Stimulated activated CD8-positive, alpha-beta memory T cell treated with anti-CD3 and anti-CD28 coated beads, Interleukin-15, amount 100 ng/mL, for 24 hours (primary cell): Measurements from ENCODE around the gene PRLR.

Source experiments
- DNase-seq: peaks from one replicate; pipeline ENCODE4 v3.0.0-alpha.2; 2020; ENCODE audit warnings: low read depth

Gene PRLR

GRCh38 chr5:35159370-35159742 lies 70.9 kb downstream of the PRLR start:
- DNase-seq = no peak

- DNase-seq = no peak
These were observed 71.5 kb downstream of the PRLR start for GRCh38 chr5:35158622-35159369.

- DNase-seq = no peak
These were observed 72.1 kb downstream of the PRLR start for GRCh38 chr5:35158204-35158603.

GRCh38 chr5:35153375-35153932 lies 76.8 kb downstream of the PRLR start:
- no peak for DNase-seq

GRCh38 chr5:35152733-35153132 lies 77.6 kb downstream of the PRLR start:
- no peak for DNase-seq

- no peak for DNase-seq
These were observed 79.0 kb downstream of the PRLR start for GRCh38 chr5:35151146-35151920.

GRCh38 chr5:35149041-35149440 lies 81.2 kb downstream of the PRLR start:
- DNase-seq = no peak

GRCh38 chr5:35146406-35146805 lies 83.9 kb downstream of the PRLR start:
- DNase-seq = no peak

- no peak for DNase-seq
These were observed 84.5 kb downstream of the PRLR start for GRCh38 chr5:35145691-35146317.

- DNase-seq = no peak
These were observed 85.3 kb downstream of the PRLR start for GRCh38 chr5:35145012-35145411.

GRCh38 chr5:35143841-35144240 lies 86.4 kb downstream of the PRLR start:
- no peak for DNase-seq

GRCh38 chr5:35141739-35142138 lies 88.5 kb downstream of the PRLR start:
- no peak for DNase-seq

GRCh38 chr5:35138232-35138631 lies 92.1 kb downstream of the PRLR start:
- no peak for DNase-seq

- no peak for DNase-seq
These were observed 93.9 kb downstream of the PRLR start for GRCh38 chr5:35136386-35136785.

- DNase-seq = no peak
These were observed 95.0 kb downstream of the PRLR start for GRCh38 chr5:35135239-35135700.

- DNase-seq = no peak
These were observed 95.8 kb downstream of the PRLR start for GRCh38 chr5:35134278-35135030.

GRCh38 chr5:35133186-35133585 lies 97.1 kb downstream of the PRLR start:
- DNase-seq = no peak

GRCh38 chr5:35131723-35132122 lies 98.6 kb downstream of the PRLR start:
- no peak for DNase-seq

- no peak for DNase-seq
These were observed 100.3 kb downstream of the PRLR start for GRCh38 chr5:35129921-35130485.

GRCh38 chr5:35129276-35129675 lies 101.0 kb downstream of the PRLR start:
- DNase-seq = no peak

- no peak for DNase-seq
These were observed 103.3 kb downstream of the PRLR start for GRCh38 chr5:35127006-35127405.

GRCh38 chr5:35125746-35126145 lies 104.5 kb downstream of the PRLR start:
- no peak for DNase-seq
